AG04450 (cell line): ENCODE data around the gene MC2R. TPM values are rescaled to one million over a fixed set of nuclear protein-coding genes. Genes with fewer than 3 reads are reported as not detected.

Source experiments
- CTCF ChIA-PET: fragments of 300-600, 350-600 bp; formaldehyde crosslinking; extraction: SDS; loops from one replicate; lab custom pipeline; 2022; ENCODE audit warnings: antibody characterized with exemption, inconsistent platforms; lab: Charles Lee
- POLR2A ChIA-PET: fragments of 350-600 bp; formaldehyde crosslinking; extraction: SDS; loops from one replicate; lab custom pipeline; 2021; ENCODE audit warnings: antibody characterized with exemption, inconsistent platforms; lab: Yijun Ruan, JAX
- DNase-seq: peaks from one replicate; pipeline ENCODE4 v3.0.0-alpha.2; 2011; ENCODE audit warnings: low read depth, low spot score
- H3K27ac ChIP-seq: one replicate; pipeline ENCODE4 v1.5.1; 2012; ENCODE audit warnings: low read depth, low read length, control low read depth
- H3K27me3 ChIP-seq: one replicate; pipeline ENCODE4 v1.6.0; 2012; ENCODE audit warnings: low read length; ENCODE audit not compliant: control insufficient read depth, insufficient read depth
- H3K4me3 ChIP-seq: 2 replicates; pipeline ENCODE4 v1.5.1; 2011; ENCODE audit warnings: mild to moderate bottlenecking, low read depth, low read length, control low read depth
- H3K9me3 ChIP-seq: 2 replicates; pipeline ENCODE4 v1.5.1; 2012; ENCODE audit warnings: low read length; ENCODE audit not compliant: control insufficient read depth, insufficient read depth
- polyA plus RNA-seq: library from polyadenylated mRNA; depleted of rRNA; stranded (reverse); fragments of >200 nt; gene quantifications from 2 replicates; pipeline ENCODE4 v1.2.3, GENCODE V29; 2011; rRNA removed
- TF ChIP-seq, protein P1 (sequence below): IDR thresholded peaks from 2 replicates; pipeline ENCODE4 v1.5.1; 2011; ENCODE audit warnings: low read depth, low read length, control low read depth, inconsistent platforms

MC2R gene
- polyA plus RNA-seq, 1 experiment: not detected

DNA sequence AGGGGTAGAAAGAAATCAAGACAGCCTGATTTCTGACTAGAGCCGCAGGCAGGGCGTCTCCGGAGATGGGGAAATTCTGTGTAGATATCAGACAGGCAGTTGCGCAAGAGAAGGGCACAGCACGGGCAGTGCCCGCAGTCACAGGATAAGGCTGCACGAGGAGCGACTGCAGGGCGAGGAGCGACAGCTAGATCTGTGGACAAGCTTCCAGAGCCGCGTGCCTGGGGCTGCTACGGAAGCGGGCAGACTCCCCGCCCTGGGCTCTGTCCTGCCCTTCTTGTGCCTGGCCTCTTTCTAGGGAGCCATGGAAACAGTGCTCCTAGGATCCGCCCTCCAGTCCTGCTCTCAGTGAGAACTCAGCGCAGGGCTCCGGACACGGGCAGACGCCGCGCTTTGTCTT lies 78.8 kb downstream of the MC2R start:
- CTCF ChIA-PET: no interaction called here
- Histone ChIP-seq H3K9me3 (peaks cover 27% of the 10 kb centered on the region), H3K27ac (no peak overlapping the region), H3K27me3 (no peaks in the 10 kb centered on the region), H3K4me3 (no peak overlapping the region)
- no peak for DNase-seq
- TF ChIP-seq, protein P1, sequence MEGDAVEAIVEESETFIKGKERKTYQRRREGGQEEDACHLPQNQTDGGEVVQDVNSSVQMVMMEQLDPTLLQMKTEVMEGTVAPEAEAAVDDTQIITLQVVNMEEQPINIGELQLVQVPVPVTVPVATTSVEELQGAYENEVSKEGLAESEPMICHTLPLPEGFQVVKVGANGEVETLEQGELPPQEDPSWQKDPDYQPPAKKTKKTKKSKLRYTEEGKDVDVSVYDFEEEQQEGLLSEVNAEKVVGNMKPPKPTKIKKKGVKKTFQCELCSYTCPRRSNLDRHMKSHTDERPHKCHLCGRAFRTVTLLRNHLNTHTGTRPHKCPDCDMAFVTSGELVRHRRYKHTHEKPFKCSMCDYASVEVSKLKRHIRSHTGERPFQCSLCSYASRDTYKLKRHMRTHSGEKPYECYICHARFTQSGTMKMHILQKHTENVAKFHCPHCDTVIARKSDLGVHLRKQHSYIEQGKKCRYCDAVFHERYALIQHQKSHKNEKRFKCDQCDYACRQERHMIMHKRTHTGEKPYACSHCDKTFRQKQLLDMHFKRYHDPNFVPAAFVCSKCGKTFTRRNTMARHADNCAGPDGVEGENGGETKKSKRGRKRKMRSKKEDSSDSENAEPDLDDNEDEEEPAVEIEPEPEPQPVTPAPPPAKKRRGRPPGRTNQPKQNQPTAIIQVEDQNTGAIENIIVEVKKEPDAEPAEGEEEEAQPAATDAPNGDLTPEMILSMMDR: no peak
- POLR2A ChIA-PET: no interaction called here

DNA sequence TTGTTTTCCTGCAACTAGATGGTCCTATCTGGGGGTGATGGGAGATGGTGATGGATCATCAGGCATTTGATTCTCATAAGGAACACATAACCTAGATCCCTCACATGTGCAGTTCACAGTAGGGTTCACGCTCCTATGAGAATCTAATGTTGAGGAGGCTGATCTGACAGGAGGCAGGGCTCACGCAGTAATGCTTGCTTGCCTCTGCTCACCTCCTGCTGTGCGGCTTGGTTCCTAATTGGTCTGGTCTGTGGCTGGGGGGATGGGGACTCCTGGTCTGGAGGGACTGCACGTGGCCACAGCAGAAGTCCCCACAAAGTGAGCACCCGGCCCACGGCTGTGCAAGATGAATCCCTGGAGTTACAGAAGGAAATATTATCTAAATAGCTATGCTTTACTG lies 80.1 kb downstream of the MC2R start:
- Histone ChIP-seq H3K27me3 (no peaks in the 10 kb centered on the region), H3K9me3 (peaks cover 27% of the 10 kb centered on the region), H3K27ac (no peak overlapping the region), H3K4me3 (no peak overlapping the region)
- no peak for DNase-seq
- TF ChIP-seq, protein P1: no peak
- ChIA-PET POLR2A (no interaction called here), CTCF (no interaction called here)

DNA sequence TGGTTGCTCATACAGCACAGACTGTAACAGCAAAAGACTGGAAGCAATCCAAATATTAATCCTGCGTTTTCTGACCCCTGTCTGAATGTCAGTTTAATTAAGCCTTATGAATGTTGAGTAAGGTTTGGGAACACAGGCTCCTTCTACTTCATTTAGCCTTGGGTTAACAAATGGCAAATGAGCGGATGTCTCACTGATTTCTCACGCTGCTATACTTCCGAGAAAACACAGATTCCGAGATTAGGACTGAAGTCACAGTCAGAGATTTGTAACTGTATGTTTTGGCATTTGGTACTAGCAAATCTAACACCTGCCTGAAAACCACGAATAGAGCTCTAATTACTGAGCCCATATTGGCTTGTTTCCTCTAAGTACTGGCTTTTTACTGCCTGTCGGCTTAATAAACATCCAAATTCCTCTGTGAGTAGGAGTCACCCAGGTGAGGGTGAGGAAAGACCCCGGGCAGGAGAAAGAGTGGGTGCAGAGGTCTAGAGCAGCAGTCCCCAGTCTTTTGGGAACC lies 80.8 kb downstream of the MC2R start:
- no peak for DNase-seq
- CTCF ChIA-PET: no interaction called here
- Histone ChIP-seq H3K27me3 (no peaks in the 10 kb centered on the region), H3K4me3 (no peak overlapping the region), H3K9me3 (peaks cover 27% of the 10 kb centered on the region), H3K27ac (no peak overlapping the region)
- TF ChIP-seq, protein P1: no peak
- POLR2A ChIA-PET: no interaction called here

Other genes with a start within 250 kb of the MC2R start
- gene FAM210A, start 189.0 kb downstream of the MC2R start, polyA plus RNA-seq: 10.9 and 12.9 TPM in 2 replicates
- gene RNMT, start 188.9 kb downstream of the MC2R start, polyA plus RNA-seq: 20.2 and 23.5 TPM in 2 replicates
- not detected in 2 replicates for gene MC5R, start 91.4 kb downstream of the MC2R start, polyA plus RNA-seq
- gene ZNF519, start 216.9 kb upstream of the MC2R start, polyA plus RNA-seq: 2.5 and 2.7 TPM in 2 replicates